Muscle layer of duodenum (tissue), 2 donors: Measurements from ENCODE around the gene MTMR12.
"Not testable (repeated sequence)": the region's sequence is repeated elsewhere in the genome, so short reads cannot be mapped to it uniquely, and the experiment has no call there.

ENCODE experiments used
- H3K27ac ChIP-seq: one replicate; pipeline ENCODE4 v1.7.0; 2013; ENCODE audit warnings: mild to moderate bottlenecking, low read length
- H3K27me3 ChIP-seq: one replicate; pipeline ENCODE4 v1.7.0; 2013; ENCODE audit warnings: low read depth, mild to moderate bottlenecking, control low read depth, low read length
- H3K36me3 ChIP-seq, 2 donors: one replicate each; pipeline ENCODE4 v1.7.0; 2013; ENCODE audit warnings: low read length in 2 of 2, control low read depth in 1 of 2, mild to moderate bottlenecking in 1 of 2; ENCODE audit not compliant: insufficient read depth in 2 of 2, control insufficient read depth in 1 of 2
- H3K4me1 ChIP-seq, 2 donors: one replicate each; pipeline ENCODE4 v1.7.0; 2013; ENCODE audit warnings: low read length in 2 of 2, mild to moderate bottlenecking in 2 of 2, control low read depth in 1 of 2, moderate library complexity in 1 of 2; ENCODE audit not compliant: insufficient read depth in 2 of 2, control insufficient read depth in 1 of 2
- H3K4me3 ChIP-seq, 2 donors: one replicate each; pipeline ENCODE4 v1.7.0; 2013; ENCODE audit warnings: low read length in 2 of 2, low read depth in 1 of 2, mild to moderate bottlenecking in 1 of 2
- H3K9me3 ChIP-seq, 2 donors: one replicate each; pipeline ENCODE4 v1.7.0; 2013; ENCODE audit warnings: low read length in 2 of 2, control low read depth in 1 of 2, mild to moderate bottlenecking in 1 of 2; ENCODE audit not compliant: control insufficient read depth in 1 of 2
- donor health status: healthy.

The MTMR12 gene

GRCh38 chr5:32230356-32231099 lies 82.2 kb downstream of the MTMR12 start:
- H3K27ac ChIP-seq = no peak overlapping the region
- H3K4me3 ChIP-seq = no peak overlapping the region
- H3K27me3 ChIP-seq = no peaks in the 10 kb centered on the region
- peaks cover 21 to 24% of the 10 kb centered on the region in 2 donors for H3K4me1 ChIP-seq
- H3K36me3 ChIP-seq = peaks cover 3 to 17% of the 10 kb centered on the region in 2 donors
- H3K9me3 ChIP-seq = no peaks in the 10 kb centered on the region

- Histone ChIP-seq H3K36me3 (peaks cover 3 to 13% of the 10 kb centered on the region in 2 donors), H3K27ac (no peak overlapping the region), H3K9me3 (no peaks in the 10 kb centered on the region), H3K4me3 (no peak overlapping the region), H3K4me1 (peaks cover 21 to 24% of the 10 kb centered on the region in 2 donors), H3K27me3 (no peaks in the 10 kb centered on the region)
Observed at GRCh38 chr5:32229586-32229985, 83.2 kb downstream of the MTMR12 start.

- Histone ChIP-seq H3K9me3 (no peaks in the 10 kb centered on the region), H3K27me3 (no peaks in the 10 kb centered on the region), H3K4me3 (no peak overlapping the region), H3K4me1 (peaks cover 16 to 20% of the 10 kb centered on the region in 2 donors), H3K36me3 (peaks cover 3 to 10% of the 10 kb centered on the region in 2 donors), H3K27ac (no peak overlapping the region)
Observed at GRCh38 chr5:32228816-32229215, 83.9 kb downstream of the MTMR12 start.

DNA sequence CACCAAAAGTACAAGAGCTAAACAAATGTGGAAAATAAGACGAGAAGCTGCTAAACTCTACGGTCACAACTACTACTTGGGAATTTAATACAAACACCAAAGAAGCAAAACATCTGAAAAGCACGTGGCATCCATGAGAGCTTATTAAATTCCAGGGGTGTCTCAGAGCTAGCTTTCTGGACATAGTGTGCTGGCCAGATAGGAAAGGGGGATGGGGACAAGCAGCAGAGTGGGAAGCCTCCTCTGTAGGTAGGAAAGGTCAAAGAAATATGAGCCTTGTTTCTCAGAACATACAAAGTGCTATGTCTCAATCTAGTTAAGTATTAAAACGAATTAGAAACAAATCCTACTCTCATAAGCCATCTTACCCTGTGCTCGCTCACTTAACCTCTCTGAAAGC lies 87.3 kb downstream of the MTMR12 start:
- Histone ChIP-seq H3K27ac (peak overlapping the region; percentile 72), H3K4me3 (no peak overlapping the region), H3K9me3 (no peaks in the 10 kb centered on the region), H3K36me3 (peaks cover 3 to 10% of the 10 kb centered on the region in 2 donors), H3K4me1 (no peaks in the 10 kb centered on the region), H3K27me3 (no peaks in the 10 kb centered on the region)

- Histone ChIP-seq H3K27ac (peak overlapping the region; percentile 82), H3K4me3 (no peak overlapping the region), H3K36me3 (peaks cover 3 to 4% of the 10 kb centered on the region in 2 donors), H3K27me3 (no peaks in the 10 kb centered on the region), H3K9me3 (no peaks in the 10 kb centered on the region), H3K4me1 (no peaks in the 10 kb centered on the region)
Observed at GRCh38 chr5:32223972-32224609, 88.6 kb downstream of the MTMR12 start.

DNA sequence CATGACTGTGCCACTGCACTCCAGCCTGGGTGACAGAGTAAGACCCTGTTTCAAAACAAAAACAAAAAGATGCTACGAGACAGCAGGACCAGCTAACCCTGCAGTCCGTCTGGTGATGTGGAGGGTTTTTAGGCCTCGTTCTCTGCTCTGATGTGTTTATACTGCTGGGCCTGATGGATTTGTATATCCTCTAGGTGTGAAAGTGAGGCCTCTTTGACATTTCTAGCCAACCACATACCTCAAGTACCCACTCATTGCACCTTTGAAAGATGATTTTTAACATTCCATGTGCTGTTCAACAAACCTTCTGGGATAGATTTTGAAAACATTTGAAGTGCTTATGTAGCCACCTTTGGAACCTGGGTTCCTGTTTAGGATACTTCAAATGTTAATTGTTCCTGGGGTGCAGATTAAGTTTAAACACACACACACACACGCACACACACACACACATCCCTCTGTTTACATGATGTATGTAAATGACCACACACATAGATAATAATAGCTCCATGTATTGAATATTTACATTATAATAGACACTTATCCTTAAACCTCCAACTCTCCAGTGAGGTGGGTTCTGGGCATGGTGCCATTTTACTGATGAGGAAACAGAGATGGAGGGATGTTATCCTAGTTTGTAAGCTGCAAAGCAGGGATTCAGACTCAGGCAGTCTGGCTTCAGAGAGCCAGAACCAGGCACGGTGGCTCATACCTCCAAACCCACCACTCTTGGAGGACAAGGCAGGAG lies 89.8 kb downstream of the MTMR12 start:
- Histone ChIP-seq H3K9me3 (no peaks in the 10 kb centered on the region), H3K27me3 (no peaks in the 10 kb centered on the region), H3K4me3 (no peak overlapping the region), H3K4me1 (peaks cover 0 to 9% of the 10 kb centered on the region in 2 donors), H3K36me3 (no peaks in the 10 kb centered on the region), H3K27ac (peak overlapping the region; percentile 20)

DNA sequence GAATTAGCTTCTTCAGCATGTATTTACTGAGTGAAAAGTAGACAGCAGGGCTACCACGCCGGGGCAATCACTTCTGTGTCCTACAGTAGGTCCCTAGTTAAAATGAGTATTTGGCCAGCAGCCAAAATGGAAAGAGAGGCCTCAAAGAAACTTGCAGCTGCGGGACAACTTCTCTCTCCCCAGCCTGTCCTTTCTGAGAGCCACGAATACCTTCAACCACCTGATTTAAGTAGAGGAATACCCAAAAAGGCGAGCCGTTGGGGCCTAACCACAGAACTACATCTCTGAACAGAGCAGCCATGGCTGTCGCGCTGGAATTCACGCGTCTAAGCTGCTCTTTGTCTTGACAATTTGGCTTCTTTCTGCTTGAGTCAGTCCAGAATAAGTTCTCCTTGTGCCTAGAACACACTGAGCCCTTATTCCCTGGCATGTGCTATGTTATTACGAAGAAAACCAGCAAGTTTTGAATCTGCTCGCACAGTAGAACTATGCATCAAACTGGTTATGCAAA lies 94.8 kb downstream of the MTMR12 start:
- peak overlapping the region in 1 of 2 donors; percentile 12 for H3K4me3 ChIP-seq
- H3K27me3 ChIP-seq = no peaks in the 10 kb centered on the region
- peak overlapping the region; percentile 81 for H3K27ac ChIP-seq
- no peaks in the 10 kb centered on the region for H3K9me3 ChIP-seq
- H3K36me3 ChIP-seq = no peaks in the 10 kb centered on the region
- peaks cover 0 to 10% of the 10 kb centered on the region in 2 donors for H3K4me1 ChIP-seq

- not testable (repeated sequence) for H3K36me3 ChIP-seq, H3K4me3 ChIP-seq, H3K9me3 ChIP-seq, H3K27ac ChIP-seq, H3K27me3 ChIP-seq
- H3K4me1 ChIP-seq = peaks cover 0 to 10% of the 10 kb centered on the region in 2 donors
Observed at GRCh38 chr5:32214344-32214743, 98.4 kb downstream of the MTMR12 start.

DNA sequence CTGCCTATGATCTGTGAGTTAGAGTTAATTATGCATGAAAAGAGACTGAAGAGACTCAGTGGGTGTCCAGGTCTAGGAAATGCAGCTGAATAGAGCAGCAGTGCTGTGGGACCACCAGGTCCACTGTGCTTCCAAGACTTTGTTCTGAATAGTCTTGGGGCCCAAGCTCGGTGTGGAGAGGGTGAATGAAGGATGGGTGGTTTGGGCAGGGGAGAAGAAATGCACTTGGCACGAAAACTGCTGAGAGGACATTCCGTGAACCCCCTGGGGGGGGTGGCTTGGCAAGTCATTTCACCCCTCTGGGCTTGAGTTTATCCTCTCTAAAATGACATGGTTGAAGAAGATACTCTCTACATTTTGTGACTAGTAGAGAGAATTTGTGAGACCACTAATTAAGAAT lies 102.6 kb downstream of the MTMR12 start:
- Histone ChIP-seq H3K27ac (no peak overlapping the region), H3K36me3 (no peaks in the 10 kb centered on the region), H3K4me1 (no peaks in the 10 kb centered on the region)

DNA sequence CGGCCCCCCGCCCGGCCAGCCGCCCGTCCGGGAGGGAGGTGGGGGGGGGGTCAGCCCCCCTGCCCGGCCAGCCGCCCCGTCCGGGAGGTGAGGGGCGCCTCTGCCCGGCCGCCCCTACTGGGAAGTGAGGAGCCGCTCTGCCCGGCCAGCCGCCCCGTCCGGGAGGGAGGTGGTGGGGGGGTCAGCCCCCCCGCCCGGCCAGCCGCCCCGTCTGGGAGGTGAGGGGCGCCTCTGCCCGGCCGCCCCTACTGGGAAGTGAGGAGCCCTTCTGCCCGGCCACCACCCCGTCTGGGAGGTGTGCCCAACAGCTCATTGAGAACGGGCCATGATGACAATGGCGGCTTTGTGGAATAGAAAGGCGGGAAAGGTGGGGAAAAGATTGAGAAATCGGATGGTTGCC lies 103.9 kb downstream of the MTMR12 start:
- H3K27ac ChIP-seq, H3K27me3 ChIP-seq, H3K4me1 ChIP-seq, H3K4me3 ChIP-seq, H3K9me3 ChIP-seq, H3K36me3 ChIP-seq: not testable (repeated sequence)

More for the DNA sequence above, 102.6 kb downstream of the MTMR12 start:
- Histone ChIP-seq H3K27me3 (no peaks in the 10 kb centered on the region), H3K9me3 (no peaks in the 10 kb centered on the region), H3K4me3 (no peak overlapping the region)

GRCh38 chr5:32207355-32207634 lies 105.4 kb downstream of the MTMR12 start:
- Histone ChIP-seq H3K27ac (peak overlapping the region; percentile 47), H3K4me3 (no peak overlapping the region), H3K36me3 (no peaks in the 10 kb centered on the region), H3K9me3 (no peaks in the 10 kb centered on the region), H3K4me1 (no peaks in the 10 kb centered on the region), H3K27me3 (no peaks in the 10 kb centered on the region)
